Hepatocyte (in vitro differentiated cells): ENCODE data around the gene CD226.

Source experiments
- CTCF ChIP-seq: fragments of 200-600 bp; sonication (generic); IDR thresholded peaks from 2 replicates; pipeline ENCODE4 v1.5.1; 2016; ENCODE audit warnings: antibody characterized with exemption, mild to moderate bottlenecking; ENCODE audit not compliant: poor library complexity
- EZH2 ChIP-seq: fragments of 200-600 bp; sonication (generic); IDR thresholded peaks from 2 replicates; pipeline ENCODE4 v1.6.1; 2016; ENCODE audit warnings: antibody characterized with exemption, mild to moderate bottlenecking, borderline replicate concordance
- EZH2phosphoT487 ChIP-seq: fragments of 200-600 bp; sonication (generic); IDR thresholded peaks from one replicate; pipeline ENCODE4 v1.6.1; 2018; ENCODE audit warnings: antibody characterized with exemption, mild to moderate bottlenecking, low read depth, moderate library complexity; ENCODE audit not compliant: unreplicated experiment, severe bottlenecking

DNA sequence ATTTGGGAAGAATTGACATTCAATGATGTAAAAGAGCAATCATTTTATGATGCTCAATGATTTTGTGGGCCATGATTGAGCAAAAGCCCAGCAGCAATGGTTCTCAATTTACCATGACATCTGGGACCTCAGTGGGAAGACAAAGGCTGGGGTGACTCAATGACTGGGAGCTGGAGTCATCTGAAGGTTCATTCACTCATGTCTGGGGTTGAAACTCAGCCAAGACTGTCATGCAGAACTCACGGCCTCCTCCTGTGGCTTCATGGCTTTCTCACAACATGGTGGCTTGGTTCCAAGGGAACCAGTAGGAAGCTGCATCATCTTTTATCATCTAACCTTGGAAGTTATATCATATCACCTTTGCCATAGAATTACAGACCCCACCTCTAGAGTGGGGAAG lies 45.1 kb upstream of the CD226 start:
- TF ChIP-seq CTCF: no peak
- no peak for TF ChIP-seq EZH2phosphoT487
- TF ChIP-seq EZH2: no peak
